IMR-90 (cell line): Measurements from ENCODE around the gene FBXO31. TPM values are rescaled to one million over a fixed set of nuclear protein-coding genes. Genes with fewer than 3 reads are reported as not detected.

Experiments used
- ATAC-seq: fragments of 200-7000 bp; cut with Tn5 transposase; 2 replicates; pipeline ENCODE4 v1.9.1; 2020; ENCODE audit warnings: low read depth, mild to moderate bottlenecking, moderate library complexity
- BruUV-seq: library from RNA; stranded (reverse); fragments of 400-500 nt; replicated peaks from 2 replicates; lab custom pipeline; 2021; lab: Mats Ljungman, UMichigan
- CTCF ChIA-PET: fragments of 300-600 bp; formaldehyde crosslinking; extraction: SDS; loops from one replicate; lab custom pipeline; 2021; ENCODE audit warnings: antibody characterized with exemption; lab: Yijun Ruan, JAX
- POLR2A ChIA-PET: fragments of 300-600 bp; sonication (Branson Sonifier 250); formaldehyde crosslinking; loops from one replicate; lab custom pipeline; 2022; ENCODE audit warnings: antibody characterized with exemption; ENCODE audit not compliant: unreplicated experiment; lab: Charles Lee
- DNase-seq: peaks from one replicate; pipeline ENCODE4 v3.0.0; 2013
- H2AFZ ChIP-seq: replicated peaks from 2 replicates; pipeline ENCODE3; 2013; ENCODE audit warnings: low read length, mild to moderate bottlenecking; ENCODE audit not compliant: poor library complexity
- H2AK5ac ChIP-seq: 2 replicates; pipeline ENCODE4 v1.6.1; 2013; ENCODE audit warnings: low read depth, low read length, inconsistent platforms
- H2AK9ac ChIP-seq: replicated peaks from 2 replicates; pipeline ENCODE3; 2013; ENCODE audit warnings: mild to moderate bottlenecking, low read depth, low read length, moderate library complexity; ENCODE audit not compliant: poor library complexity
- H2BK120ac ChIP-seq: 2 replicates; pipeline ENCODE4 v1.6.1; 2013; ENCODE audit warnings: low read depth, low read length, inconsistent platforms
- H2BK15ac ChIP-seq: 3 replicates; pipeline ENCODE4 v1.6.1; 2013; ENCODE audit warnings: low read depth, low read length, inconsistent platforms
- H2BK20ac ChIP-seq: 2 replicates; pipeline ENCODE4 v1.6.1; 2013; ENCODE audit warnings: low read depth, mild to moderate bottlenecking, inconsistent platforms, low read length, moderate library complexity
- H2BK5ac ChIP-seq: 2 replicates; pipeline ENCODE4 v1.6.1; 2013; ENCODE audit warnings: mild to moderate bottlenecking, low read depth, low read length, inconsistent platforms; ENCODE audit not compliant: poor library complexity, severe bottlenecking
- H3K14ac ChIP-seq: replicated peaks from 2 replicates; pipeline ENCODE4 v1.6.1; 2013; ENCODE audit warnings: low read depth, low read length, inconsistent platforms
- H3K18ac ChIP-seq: 2 replicates; pipeline ENCODE4 v1.6.1; 2013; ENCODE audit warnings: low read depth, low read length, control low read depth
- H3K23ac ChIP-seq: 2 replicates; pipeline ENCODE4 v1.6.1; 2013; ENCODE audit warnings: low read depth, low read length, inconsistent platforms
- H3K27ac ChIP-seq: 2 replicates; pipeline ENCODE4 v1.5.1; 2013; ENCODE audit warnings: mild to moderate bottlenecking, control low read depth, low read length; ENCODE audit not compliant: insufficient read depth
- H3K27me3 ChIP-seq: 2 replicates; pipeline ENCODE4 v1.6.1; 2013; ENCODE audit warnings: low read length; ENCODE audit not compliant: control insufficient read depth, insufficient read depth
- H3K36me3 ChIP-seq: 2 replicates; pipeline ENCODE4 v1.6.1; 2013; ENCODE audit warnings: low read length, mixed read lengths; ENCODE audit not compliant: control insufficient read depth, insufficient read depth
- H3K4ac ChIP-seq: 2 replicates; pipeline ENCODE4 v1.6.1; 2013; ENCODE audit warnings: low read depth, low read length, inconsistent platforms
- H3K4me1 ChIP-seq: 2 replicates; pipeline ENCODE4 v1.6.1; 2013; ENCODE audit warnings: low read length, mixed read lengths; ENCODE audit not compliant: control insufficient read depth, insufficient read depth
- H3K4me2 ChIP-seq: 2 replicates; pipeline ENCODE4 v1.6.1; 2013; ENCODE audit warnings: low read depth, mild to moderate bottlenecking, control low read depth, low read length, moderate library complexity
- H3K4me3 ChIP-seq: 2 replicates; pipeline ENCODE4 v1.5.1; 2013; ENCODE audit warnings: low read depth, mild to moderate bottlenecking, control low read depth, low read length, moderate library complexity; ENCODE audit not compliant: insufficient read depth
- H3K56ac ChIP-seq: 2 replicates; pipeline ENCODE4 v1.6.1; 2013; ENCODE audit warnings: low read length, inconsistent platforms; ENCODE audit not compliant: insufficient read depth; ENCODE audit errors: extremely low read depth
- H3K79me1 ChIP-seq, 2 experiments: 2 replicates each; pipeline ENCODE4 v1.6.1; 2013; ENCODE audit warnings: low read length in 2 of 2, inconsistent platforms in 1 of 2, low read depth in 1 of 2
- H3K9ac ChIP-seq: 2 replicates; pipeline ENCODE4 v1.6.1; 2013; ENCODE audit warnings: low read depth, low read length, control low read depth
- H3K9me1 ChIP-seq: 2 replicates; pipeline ENCODE4 v1.6.1; 2013; ENCODE audit warnings: low read length, inconsistent platforms; ENCODE audit not compliant: insufficient read depth
- H3K9me3 ChIP-seq: 2 replicates; pipeline ENCODE4 v1.6.1; 2013; ENCODE audit warnings: low read length; ENCODE audit not compliant: control insufficient read depth, insufficient read depth
- H4K20me1 ChIP-seq: 2 replicates; pipeline ENCODE4 v1.6.1; 2013; ENCODE audit warnings: low read length, inconsistent platforms; ENCODE audit not compliant: insufficient read depth
- H4K5ac ChIP-seq: 2 replicates; pipeline ENCODE4 v1.6.1; 2013; ENCODE audit warnings: mild to moderate bottlenecking, low read depth, low read length, control low read depth
- H4K8ac ChIP-seq, 2 experiments: 2 replicates each; pipeline ENCODE4 v1.6.1; 2013; ENCODE audit warnings: low read depth in 2 of 2, low read length in 2 of 2, control low read depth in 1 of 2, inconsistent platforms in 1 of 2
- H4K91ac ChIP-seq: 2 replicates; pipeline ENCODE4 v1.6.1; 2013; ENCODE audit warnings: low read depth, low read length, inconsistent platforms; ENCODE audit not compliant: insufficient read depth
- CHD1 ChIP-seq: IDR thresholded peaks from 2 replicates; pipeline ENCODE4 v1.6.1; 2012; ENCODE audit warnings: low read depth, low read length, improper control_type of control experiment
- MAZ ChIP-seq: IDR thresholded peaks from 2 replicates; pipeline ENCODE4 v1.6.1; 2012; ENCODE audit warnings: low read depth, mild to moderate bottlenecking, low read length, improper control_type of control experiment, moderate library complexity, borderline replicate concordance
- POLR2A ChIP-seq: IDR thresholded peaks from 2 replicates; pipeline ENCODE4 v1.6.1; 2012; ENCODE audit warnings: mild to moderate bottlenecking, low read depth, low read length
- WGBS, 2 experiments: methylation state at CpG; one replicate each; pipeline versions ENCODE4 v1.1.5 to v1.1.7; 2013; ENCODE audit warnings: missing lambda C conversion rate in 2 of 2; ENCODE audit not compliant: insufficient read length in 1 of 2; ENCODE audit errors: extremely low coverage in 2 of 2; 5-methylcytosine and 5-hydroxymethylcytosine counted together
- dilution Hi-C: fragments of 300-500 bp; cut with HindIII; formaldehyde crosslinking; loops from one replicate; pipeline ENCODE4 v1.14.3; 2018; ENCODE audit warnings: low sequenced_read_pairs; ENCODE audit not compliant: unreplicated experiment
- in situ Hi-C: fragments of 300-500 bp; cut with MboI; formaldehyde crosslinking; loops from 3 replicates; pipeline ENCODE4 v1.14.3; 2019; ENCODE audit warnings: low sequenced_read_pairs, inconsistent platforms, mixed read lengths
- intact Hi-C: fragments of 100-400 bp; cut with micrococcal nuclease; formaldehyde crosslinking; loops from 2 replicates; pipeline ENCODE4 v1.10.0; 2022
- polyA plus RNA-seq, 3 experiments: library from polyadenylated mRNA; depleted of rRNA; stranded (reverse); fragments of >200 nt; gene quantifications; 2 replicates each; pipeline ENCODE4 v1.2.3, GENCODE V29; 2012; ENCODE audit warnings: low replicate concordance in 1 of 3
- total RNA-seq: library from RNA; depleted of rRNA; stranded (reverse); fragments of >200 nt; gene quantifications from 2 replicates; pipeline ENCODE4 v1.2.3, GENCODE V29; 2012

FBXO31 gene
- total and polyA plus RNA-seq, 2 of the 4 experiments (the other 2 are of a cell fraction): 10.4 to 16.9 TPM

GRCh38 chr16:87371261-87371866 lies 12.2 kb downstream of the FBXO31 start:
- Histone ChIP-seq H3K79me1 (peaks cover 45 to 84% of the 10 kb centered on the region in 2 experiments), H4K5ac (no peak overlapping the region), H2BK120ac (no peak overlapping the region), H3K4ac (no peak overlapping the region), H3K9me1 (peaks cover 16% of the 10 kb centered on the region), H3K36me3 (peaks cover 2% of the 10 kb centered on the region; the same call in 1 of the 2 replicates), H3K14ac (no peak overlapping the region), H3K4me1 (peaks cover 7% of the 10 kb centered on the region), H3K9ac (no peak overlapping the region), H4K8ac (no peak overlapping the region), H2AK5ac (no peak overlapping the region), H3K9me3 (no peaks in the 10 kb centered on the region), H3K4me3 (no peak overlapping the region), H2AK9ac (no peak overlapping the region), H3K27me3 (no peaks in the 10 kb centered on the region), H4K91ac (no peak overlapping the region), H2BK20ac (no peak overlapping the region), H2BK15ac (no peak overlapping the region), H3K18ac (no peak overlapping the region), H2AFZ (no peak overlapping the region), H2BK5ac (no peak overlapping the region), H4K20me1 (peaks cover 74% of the 10 kb centered on the region), H3K23ac (no peak overlapping the region), H3K4me2 (no peak overlapping the region), H3K56ac (no peak overlapping the region), H3K27ac (no peak overlapping the region)
- BruUV-seq: no TSS peak
- intact Hi-C loops: no loop called here
- DNase-seq (no peak), ATAC-seq (no peak)
- in situ Hi-C loops: no loop called here
- CTCF ChIA-PET: interaction anchor here (0.6 kb wide), 1 partner anchor 159 kb away, joined by 3 read pairs; no protein-coding TSS in a partner anchor
- TF ChIP-seq CHD1 (no peak), MAZ (no peak), POLR2A (no peak)
- dilution Hi-C loops: no loop called here
- POLR2A ChIA-PET: no interaction called here
- 85% methylated on average over 8 of the region's 20 CpGs; no CpG with 5 or more reads in 1 of the 2 experiments for WGBS, 2 experiments
